Progenitor cell of endocrine pancreas (in vitro differentiated cells): ENCODE data around the gene ADK. TPM values are rescaled to one million over a fixed set of nuclear protein-coding genes. Genes with fewer than 3 reads are reported as not detected.
A peak's percentile ranks its signal among the peaks of the same experiment; 100 is the strongest.

Experiments used
- DNase-seq: peaks from one replicate; pipeline ENCODE4 v3.0.0; 2021; ENCODE audit warnings: low spot score; ENCODE audit not compliant: unreplicated experiment
- H3K27ac Mint-ChIP-seq: 2 replicates; pipeline ENCODE4 v1.8.0; 2021; ENCODE audit warnings: mild to moderate bottlenecking, moderate library complexity, mixed read lengths
- H3K27me3 Mint-ChIP-seq: 2 replicates; pipeline ENCODE4 v1.8.0; 2021; ENCODE audit warnings: mixed read lengths
- H3K36me3 Mint-ChIP-seq: 2 replicates; pipeline ENCODE4 v1.8.0; 2022; ENCODE audit warnings: mixed read lengths; ENCODE audit not compliant: insufficient read depth
- H3K4me1 Mint-ChIP-seq: 2 replicates; pipeline ENCODE4 v1.8.0; 2021; ENCODE audit warnings: low read depth, mixed read lengths
- H3K4me3 Mint-ChIP-seq: 2 replicates; pipeline ENCODE4 v1.8.0; 2021; ENCODE audit warnings: low read depth, mild to moderate bottlenecking, moderate library complexity, mixed read lengths
- H3K9me3 Mint-ChIP-seq: 2 replicates; pipeline ENCODE4 v1.8.0; 2021; ENCODE audit warnings: low read depth, mixed read lengths
- CTCF ChIP-seq: fragments of 200-600 bp; sonication (generic); IDR thresholded peaks from one replicate; pipeline ENCODE4 v1.5.0; 2021; ENCODE audit warnings: antibody characterized with exemption, mild to moderate bottlenecking; ENCODE audit not compliant: unreplicated experiment
- total RNA-seq: library from RNA; stranded (reverse); gene quantifications from 2 replicates; pipeline ENCODE4 v1.2.1, GENCODE V29; 2021

ADK gene
- total RNA-seq, 1 donor from 2014 or later, result 20.7 TPM

DNA sequence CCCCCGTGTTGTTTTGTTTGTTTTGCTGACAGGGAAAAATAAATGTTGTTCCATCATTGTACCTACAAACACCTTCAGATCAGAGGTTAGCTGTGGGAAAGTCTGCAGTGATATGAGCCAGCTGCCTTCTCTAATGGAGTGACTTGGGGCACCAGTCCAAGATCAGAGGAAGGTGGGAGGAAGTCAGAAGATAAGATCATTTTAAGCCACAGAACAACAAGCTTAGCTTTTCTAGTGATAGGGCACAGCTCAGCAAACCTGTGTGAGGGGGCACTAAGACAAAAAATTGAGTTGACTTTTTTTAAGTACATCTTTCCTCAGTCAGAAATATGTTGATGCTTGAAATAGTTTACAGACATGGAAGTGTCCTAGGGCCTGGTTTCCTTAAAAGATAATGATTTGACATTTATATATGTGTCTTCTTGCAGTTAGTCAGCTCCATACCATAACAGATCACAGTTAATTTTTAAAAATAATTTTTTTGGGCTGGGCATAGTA lies 435.1 kb downstream of the ADK start:
- no peak for DNase-seq
- H3K27ac Mint-ChIP-seq, result peak overlapping the region; percentile 49
- H3K4me1 Mint-ChIP-seq, result peaks cover 41% of the 10 kb centered on the region
- no peak for TF ChIP-seq CTCF
- no peak overlapping the region for H3K4me3 Mint-ChIP-seq
- peaks cover 1% of the 10 kb centered on the region for H3K36me3 Mint-ChIP-seq
- H3K27me3 Mint-ChIP-seq, result no peaks in the 10 kb centered on the region
- no peaks in the 10 kb centered on the region for H3K9me3 Mint-ChIP-seq

GRCh38 chr10:74587109-74587854 lies 436.3 kb downstream of the ADK start:
- no peak for TF ChIP-seq CTCF
- H3K27me3 Mint-ChIP-seq, result no peaks in the 10 kb centered on the region
- DNase-seq, result no peak
- H3K27ac Mint-ChIP-seq, result no peak overlapping the region
- no peaks in the 10 kb centered on the region for H3K9me3 Mint-ChIP-seq
- H3K4me3 Mint-ChIP-seq, result no peak overlapping the region
- peaks cover 41% of the 10 kb centered on the region for H3K4me1 Mint-ChIP-seq
- H3K36me3 Mint-ChIP-seq, result no peaks in the 10 kb centered on the region

- no peaks in the 10 kb centered on the region for H3K27me3 Mint-ChIP-seq
- no peak overlapping the region for H3K4me3 Mint-ChIP-seq
- no peak for TF ChIP-seq CTCF
- peak overlapping the region; percentile 56 for H3K27ac Mint-ChIP-seq
- peak; percentile 20 for DNase-seq
- H3K36me3 Mint-ChIP-seq, result no peaks in the 10 kb centered on the region
- H3K4me1 Mint-ChIP-seq, result peaks cover 50% of the 10 kb centered on the region
- no peaks in the 10 kb centered on the region for H3K9me3 Mint-ChIP-seq
Measured at GRCh38 chr10:74589226-74589673, 438.2 kb downstream of the ADK start.

DNA sequence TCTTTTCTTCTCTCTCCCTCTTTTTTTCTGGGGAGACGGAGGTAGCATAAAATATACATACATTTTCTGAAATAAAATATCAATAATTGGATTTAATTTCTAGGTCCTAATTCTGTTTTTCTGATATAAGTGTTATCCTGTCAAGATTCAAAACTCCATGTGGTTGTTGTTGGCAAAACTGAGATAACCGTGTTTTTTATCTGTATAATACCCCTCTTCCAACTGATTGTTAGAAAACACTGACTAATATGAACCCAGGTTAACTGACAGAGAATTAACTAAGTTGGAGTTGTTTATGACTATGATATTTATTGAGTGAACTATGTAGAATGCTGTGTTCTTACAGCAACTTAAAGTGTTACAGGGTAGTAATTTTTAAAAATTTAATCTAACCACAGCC lies 438.8 kb downstream of the ADK start:
- H3K4me3 Mint-ChIP-seq, result no peak overlapping the region
- no peaks in the 10 kb centered on the region for H3K36me3 Mint-ChIP-seq
- no peaks in the 10 kb centered on the region for H3K27me3 Mint-ChIP-seq
- H3K4me1 Mint-ChIP-seq, result peaks cover 49% of the 10 kb centered on the region
- no peaks in the 10 kb centered on the region for H3K9me3 Mint-ChIP-seq
- DNase-seq, result no peak
- no peak for TF ChIP-seq CTCF
- H3K27ac Mint-ChIP-seq, result peak overlapping the region; percentile 56

- no peak overlapping the region for H3K4me3 Mint-ChIP-seq
Measured at GRCh38 chr10:74593470-74593869, 442.4 kb downstream of the ADK start.

More at GRCh38 chr10:74593470-74593869, 442.4 kb downstream of the ADK start:
- no peak overlapping the region for H3K27ac Mint-ChIP-seq
- no peaks in the 10 kb centered on the region for H3K36me3 Mint-ChIP-seq
- no peak for DNase-seq
- H3K27me3 Mint-ChIP-seq, result no peaks in the 10 kb centered on the region
- peaks cover 28% of the 10 kb centered on the region for H3K4me1 Mint-ChIP-seq
- no peaks in the 10 kb centered on the region for H3K9me3 Mint-ChIP-seq
- TF ChIP-seq CTCF, result no peak
